ENCODE measurements around the gene ERFE.

DNA sequence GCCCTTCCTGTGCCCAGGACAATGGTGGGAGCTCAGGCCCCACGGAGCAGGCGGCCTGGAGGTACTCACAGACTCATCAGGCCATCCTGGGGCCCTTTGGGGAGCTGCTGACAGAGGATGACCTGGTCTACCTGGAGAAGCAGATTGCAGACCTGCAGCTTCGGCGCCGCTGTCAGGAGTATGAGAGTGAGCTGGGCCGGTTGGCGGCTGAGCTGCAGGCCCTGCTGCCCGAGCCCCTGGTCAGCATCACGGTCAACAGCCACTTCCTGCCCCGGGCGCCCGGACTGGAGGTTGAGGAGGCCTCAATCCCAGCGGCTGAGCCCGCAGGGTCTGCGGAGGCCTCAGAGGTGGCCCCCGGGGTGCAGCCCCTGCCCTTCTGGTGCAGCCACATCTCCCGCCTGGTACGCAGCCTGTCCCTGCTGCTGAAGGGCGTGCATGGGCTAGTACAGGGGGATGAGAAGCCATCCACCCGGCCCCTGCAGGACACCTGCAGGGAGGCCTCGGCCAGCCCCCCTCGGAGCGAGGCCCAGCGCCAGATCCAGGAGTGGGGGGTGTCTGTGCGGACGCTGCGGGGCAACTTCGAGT, 28.6 kb upstream of the ERFE start:
- TF ChIP-seq, protein P1, sequence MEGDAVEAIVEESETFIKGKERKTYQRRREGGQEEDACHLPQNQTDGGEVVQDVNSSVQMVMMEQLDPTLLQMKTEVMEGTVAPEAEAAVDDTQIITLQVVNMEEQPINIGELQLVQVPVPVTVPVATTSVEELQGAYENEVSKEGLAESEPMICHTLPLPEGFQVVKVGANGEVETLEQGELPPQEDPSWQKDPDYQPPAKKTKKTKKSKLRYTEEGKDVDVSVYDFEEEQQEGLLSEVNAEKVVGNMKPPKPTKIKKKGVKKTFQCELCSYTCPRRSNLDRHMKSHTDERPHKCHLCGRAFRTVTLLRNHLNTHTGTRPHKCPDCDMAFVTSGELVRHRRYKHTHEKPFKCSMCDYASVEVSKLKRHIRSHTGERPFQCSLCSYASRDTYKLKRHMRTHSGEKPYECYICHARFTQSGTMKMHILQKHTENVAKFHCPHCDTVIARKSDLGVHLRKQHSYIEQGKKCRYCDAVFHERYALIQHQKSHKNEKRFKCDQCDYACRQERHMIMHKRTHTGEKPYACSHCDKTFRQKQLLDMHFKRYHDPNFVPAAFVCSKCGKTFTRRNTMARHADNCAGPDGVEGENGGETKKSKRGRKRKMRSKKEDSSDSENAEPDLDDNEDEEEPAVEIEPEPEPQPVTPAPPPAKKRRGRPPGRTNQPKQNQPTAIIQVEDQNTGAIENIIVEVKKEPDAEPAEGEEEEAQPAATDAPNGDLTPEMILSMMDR (IDR thresholded peaks at IDR 0.05; ENCODE audit: low read length), result no peak
- no peak for TF ChIP-seq EZH2 (IDR thresholded peaks at IDR 0.05; ENCODE audit: borderline replicate concordance, low read length)
